Ureter (tissue), 1 donor: Measurements from ENCODE around the gene DPT. TPM values are rescaled to one million over a fixed set of nuclear protein-coding genes. Genes with fewer than 3 reads are reported as not detected.
"Not testable (repeated sequence)": the region's sequence is repeated elsewhere in the genome, so short reads cannot be mapped to it uniquely, and the experiment has no call there.

Source experiments
- DNase-seq: peaks from one replicate; pipeline ENCODE4 v3.0.0-alpha.2; 2020; ENCODE audit warnings: low spot score
- total RNA-seq: library from RNA; stranded (reverse); gene quantifications from one replicate; pipeline ENCODE4 v1.2.4, GENCODE V29; 2023
- donor health status: DM: yes; HTN: yes; CAD: no.

Gene DPT
- 15.9 TPM for total RNA-seq

DNA sequence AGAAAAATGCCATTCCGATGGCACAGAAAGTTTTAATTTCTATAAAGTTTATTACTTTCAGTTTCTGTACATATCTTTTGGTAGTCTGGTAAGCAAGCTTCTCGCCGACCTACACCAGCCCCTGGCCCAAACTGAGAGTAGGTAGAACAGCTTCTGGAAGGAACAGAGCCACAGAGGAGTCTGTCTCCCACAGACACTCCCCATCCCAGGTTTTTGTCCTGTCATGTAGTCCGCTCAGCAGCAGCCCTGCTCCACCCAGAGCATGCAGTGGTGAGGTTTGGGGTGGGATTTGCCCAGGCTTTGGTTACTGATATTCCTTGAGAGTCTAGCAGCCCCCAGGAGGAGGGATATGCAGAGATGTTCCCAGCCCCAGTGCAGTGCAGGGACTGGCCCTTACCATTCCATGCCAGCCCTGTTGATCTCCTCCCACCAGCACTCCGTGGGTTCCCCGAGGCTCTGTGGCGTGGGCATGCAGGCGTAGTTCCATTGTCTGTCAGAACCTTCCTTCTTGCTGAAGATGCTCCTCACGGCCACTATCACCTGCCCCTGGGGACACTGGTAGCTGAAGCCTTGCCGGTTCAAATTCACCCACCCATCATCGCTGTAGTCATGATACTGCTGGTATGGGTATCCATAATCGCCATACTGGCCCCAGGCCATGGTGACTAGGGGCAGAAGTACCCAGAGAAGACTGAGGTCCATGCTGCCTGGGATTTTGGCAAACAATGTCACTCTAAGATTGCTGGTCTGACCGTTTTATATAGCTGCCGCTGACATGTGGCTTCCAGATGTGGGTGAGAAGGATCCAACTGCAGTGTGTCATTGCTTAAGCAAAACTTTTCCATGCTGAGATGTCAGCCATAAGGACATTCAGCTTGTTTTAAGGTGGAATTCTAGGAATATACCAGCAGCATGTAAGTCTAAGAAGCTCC lies at the start of gene DPT:
Gene DPT, minus strand, starts transcription at position 734 of the 932 bp plus-strand sequence. Its CDS starts 32 bp downstream, at position 702.
- DNase-seq: no peak

DNA sequence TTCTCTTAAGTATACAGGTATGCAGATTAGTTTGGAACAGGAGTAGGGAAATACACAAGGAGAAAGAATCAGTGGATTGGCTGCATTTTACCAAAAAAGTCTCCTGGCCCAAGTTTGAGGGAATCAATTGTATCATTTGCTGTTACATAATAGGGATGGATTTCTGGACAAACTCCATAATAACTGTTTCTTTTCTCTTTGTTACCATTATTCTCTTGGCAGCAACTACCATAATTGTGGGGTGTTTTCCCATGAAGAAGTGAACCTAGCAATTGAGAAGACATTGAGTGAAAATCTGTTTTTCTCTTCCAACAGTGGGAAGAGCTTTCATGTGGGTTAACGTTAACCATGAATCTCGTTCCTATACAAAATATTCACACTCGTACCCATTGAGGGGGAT lies 46.4 kb upstream of the DPT start:
- no peak for DNase-seq

GRCh38 chr1:168774241-168774640 lies 45.2 kb upstream of the DPT start:
- no peak for DNase-seq

DNA sequence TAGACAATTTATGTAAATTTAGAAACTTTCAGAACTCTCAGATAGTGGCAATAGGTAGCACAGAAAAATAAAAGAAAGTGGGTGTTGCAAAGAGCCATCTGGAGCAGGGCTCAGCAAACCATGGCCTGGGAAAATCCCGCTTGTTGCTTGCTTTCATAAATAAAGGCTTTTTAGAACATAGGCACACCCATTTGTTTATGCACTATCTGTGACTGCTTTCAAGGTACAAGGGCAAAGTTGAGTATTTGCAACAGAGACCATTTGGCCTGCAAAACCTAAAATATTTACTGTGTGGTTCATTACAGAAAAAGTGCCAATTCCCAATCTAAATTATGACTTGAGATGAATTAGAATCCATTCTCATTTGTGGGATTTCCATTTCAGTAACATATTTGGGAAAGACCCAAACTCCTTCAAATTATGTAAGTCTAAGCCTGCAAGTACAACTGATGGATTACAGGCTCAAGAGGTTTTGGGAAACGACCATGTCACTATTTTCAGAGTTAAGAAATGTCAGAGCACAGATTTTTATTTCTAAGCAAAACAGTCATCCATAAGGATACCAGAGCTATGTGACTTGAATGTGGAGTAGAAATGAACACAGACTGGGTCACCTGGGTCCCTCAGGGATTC lies 43.5 kb upstream of the DPT start:
- DNase-seq: no peak

- no peak for DNase-seq
Observed at GRCh38 chr1:168771104-168771630, 42.2 kb upstream of the DPT start.

GRCh38 chr1:168769893-168770292 lies 40.9 kb upstream of the DPT start:
- DNase-seq: not testable (repeated sequence)

- peak; percentile 49 for DNase-seq
Observed at GRCh38 chr1:168767894-168768584, 39.0 kb upstream of the DPT start.

DNA sequence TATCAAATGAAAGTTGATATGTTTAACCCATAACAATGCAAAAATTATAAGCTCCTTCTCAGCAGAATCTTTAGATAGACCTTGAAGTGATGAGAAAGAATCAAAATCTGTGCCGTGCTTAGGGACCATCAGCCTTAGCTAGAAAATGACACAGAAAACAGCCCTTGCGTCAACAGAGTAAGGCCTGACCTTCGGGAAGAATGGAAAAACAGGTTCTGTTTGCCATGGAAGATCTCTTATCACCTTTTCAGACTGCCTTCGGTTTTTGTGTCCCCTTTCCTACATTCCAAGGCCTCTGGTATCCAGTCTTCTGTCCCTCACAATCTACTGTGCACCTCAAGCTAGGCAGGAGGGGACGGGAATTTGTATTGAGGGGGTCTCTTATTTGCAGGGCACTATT lies 37.6 kb upstream of the DPT start:
- DNase-seq: no peak

DNA sequence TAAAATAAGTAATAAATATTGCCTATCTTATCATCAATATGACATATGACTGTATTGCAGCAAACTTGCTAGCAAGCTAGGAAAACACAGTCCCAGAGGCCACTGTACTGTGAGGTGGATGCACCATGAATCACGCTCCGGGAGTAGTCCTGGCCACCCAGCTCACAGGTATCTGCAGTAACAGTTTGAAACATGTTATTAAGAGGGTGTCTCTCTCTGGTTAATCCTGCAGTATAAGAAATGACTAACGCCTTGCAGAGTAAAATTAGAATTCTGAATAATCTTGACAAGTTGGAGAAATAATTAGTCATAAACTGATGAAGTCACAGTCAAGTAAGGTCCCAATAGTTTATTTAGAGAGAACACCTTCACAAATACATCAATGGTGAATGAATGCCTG lies 34.0 kb upstream of the DPT start:
- no peak for DNase-seq

DNA sequence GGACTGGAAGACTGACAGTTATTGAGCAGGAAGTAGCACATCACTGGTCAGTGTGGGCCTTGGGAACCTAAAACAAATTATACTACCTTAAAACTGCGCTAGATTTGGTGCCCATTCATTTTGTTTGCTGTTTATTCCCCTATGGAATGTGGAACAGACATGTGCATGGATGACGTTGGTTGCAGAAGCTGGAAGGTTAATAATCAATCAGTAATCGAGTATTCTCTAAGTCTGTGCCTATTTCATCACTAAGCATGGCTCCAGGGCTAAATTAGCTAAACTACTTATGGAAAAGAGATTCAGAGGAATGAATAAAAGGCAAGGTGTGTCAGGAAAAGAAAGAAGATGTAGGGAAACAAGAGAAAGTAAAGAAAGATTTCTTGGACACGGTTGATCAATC lies 33.5 kb upstream of the DPT start:
- DNase-seq: no peak

DNA sequence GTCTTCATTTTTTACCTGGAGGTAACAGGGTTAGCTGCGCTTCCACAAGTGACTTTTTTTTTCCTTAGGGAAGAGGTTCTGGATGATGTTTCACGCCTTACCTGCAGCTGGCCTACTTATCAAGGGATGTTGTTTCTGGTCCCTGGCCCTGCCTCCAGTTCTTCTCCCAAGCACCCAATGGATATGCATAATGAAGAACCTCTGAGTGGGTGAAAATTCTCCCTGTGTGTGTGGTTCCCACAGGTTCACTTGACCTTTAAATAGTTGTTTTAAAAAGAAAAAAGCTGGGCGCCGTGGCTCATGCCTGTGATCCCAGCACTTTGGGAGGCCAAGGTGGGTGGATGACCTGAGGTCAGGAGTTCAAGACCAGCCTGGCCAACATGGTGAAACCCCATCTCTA lies 31.8 kb upstream of the DPT start:
- DNase-seq: no peak

DNA sequence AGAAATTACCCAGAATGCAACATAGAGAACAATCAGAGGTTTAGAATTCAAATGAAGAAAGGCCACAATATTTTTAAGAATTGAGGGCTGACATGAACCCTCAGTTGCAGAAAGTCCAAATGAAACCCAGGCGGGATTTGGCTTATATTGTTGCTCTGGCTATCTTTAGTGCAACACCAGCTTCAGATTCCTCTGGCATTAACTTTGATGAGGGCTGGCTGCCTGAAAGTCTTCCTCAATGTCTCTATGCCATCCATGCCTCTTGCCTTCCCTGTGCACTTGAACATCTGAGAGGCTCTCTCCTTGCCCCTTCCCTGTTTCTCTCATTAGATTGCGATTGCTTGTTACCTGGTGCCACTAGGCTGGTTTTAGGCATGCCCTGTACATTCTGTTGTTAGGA lies 31.2 kb upstream of the DPT start:
- no peak for DNase-seq

- no peak for DNase-seq
Observed at GRCh38 chr1:168759077-168759476, 30.1 kb upstream of the DPT start.

GRCh38 chr1:168758503-168758902 lies 29.5 kb upstream of the DPT start:
- no peak for DNase-seq

DNA sequence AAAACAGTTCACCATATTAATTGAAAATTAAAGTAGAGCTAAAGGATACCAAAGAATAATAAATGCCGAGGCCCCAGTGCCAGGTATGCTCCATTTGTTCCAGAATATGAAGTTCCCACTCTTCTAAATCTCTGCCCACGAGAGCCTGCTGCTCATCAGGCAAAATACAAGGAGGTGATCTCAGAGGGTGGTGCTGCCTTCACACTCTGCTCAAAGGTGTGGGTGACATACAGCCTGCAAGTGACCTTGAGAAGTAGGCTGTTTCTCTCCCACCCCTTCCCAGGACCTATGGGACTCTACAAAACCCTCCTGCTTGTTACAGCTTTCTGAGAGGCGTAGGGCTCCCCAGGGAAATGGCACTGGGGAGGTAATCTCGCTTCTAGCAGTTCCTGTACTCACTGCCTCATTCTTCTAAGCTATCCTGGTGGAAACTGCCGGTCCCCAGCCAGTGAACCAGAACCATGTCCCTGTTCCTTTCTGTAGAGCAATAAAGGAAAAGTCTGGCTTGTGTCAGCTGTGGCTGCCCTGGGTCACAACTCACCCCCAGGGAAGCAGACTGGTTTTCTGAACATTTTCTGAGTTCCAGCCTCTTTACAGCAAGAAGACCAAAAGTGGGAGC lies 26.9 kb upstream of the DPT start:
- no peak for DNase-seq

GRCh38 chr1:168752171-168752832 lies 23.3 kb upstream of the DPT start:
- no peak for DNase-seq

DNA sequence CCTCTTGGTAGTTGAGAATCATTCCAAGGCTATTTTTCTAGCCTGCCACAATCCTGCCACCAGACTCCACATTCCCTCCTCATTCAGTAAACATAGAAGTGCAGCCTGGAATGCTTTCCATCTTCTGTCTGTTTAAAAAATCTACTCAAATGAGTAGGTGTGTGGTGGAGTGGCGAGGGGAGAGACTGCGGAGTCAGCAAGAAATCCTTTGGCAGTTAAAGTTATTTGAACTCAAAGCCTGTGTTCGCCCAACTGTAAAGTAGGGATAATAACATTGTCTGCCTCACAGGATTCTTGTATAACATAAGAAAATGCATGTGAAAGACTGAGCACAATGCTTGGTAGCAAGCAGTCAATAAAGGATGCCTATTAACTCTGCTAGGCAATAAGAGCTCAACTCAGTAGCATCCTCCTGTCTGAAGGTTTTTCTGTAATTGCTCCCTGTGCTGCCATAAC lies 22.2 kb upstream of the DPT start:
- DNase-seq: no peak

DNA sequence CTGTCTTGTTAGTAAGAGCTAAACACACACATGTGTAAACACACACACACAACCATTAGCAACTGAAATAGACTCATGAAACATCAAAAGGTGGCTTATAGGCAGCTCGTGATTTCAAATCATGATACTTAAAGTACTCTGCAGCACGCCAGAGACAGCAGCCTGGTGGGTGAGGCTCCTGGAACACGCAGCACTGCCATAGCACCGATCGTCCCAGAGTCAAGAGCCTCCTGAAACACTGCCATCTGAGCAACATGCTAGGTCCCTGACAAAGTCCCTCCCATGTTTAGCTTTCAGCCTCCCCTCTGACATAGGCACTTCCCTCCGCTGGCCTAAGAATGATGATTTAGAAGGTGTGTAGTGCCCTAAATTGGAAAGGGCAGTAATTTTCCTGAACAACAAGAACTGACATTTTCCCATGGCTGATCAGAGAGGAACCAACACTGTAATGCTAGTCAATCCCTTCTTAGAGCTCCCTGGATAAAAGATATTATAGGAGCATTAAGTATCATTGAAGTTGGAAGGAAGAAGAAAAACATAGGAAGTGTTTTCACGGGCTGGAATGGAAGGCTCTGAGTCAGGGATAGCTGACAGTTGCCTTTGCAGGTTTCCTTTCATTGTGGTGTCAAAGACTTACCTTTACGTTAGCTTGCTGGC lies 14.1 kb upstream of the DPT start:
- DNase-seq: no peak

GRCh38 chr1:168742386-168742785 lies 13.4 kb upstream of the DPT start:
- no peak for DNase-seq

GRCh38 chr1:168739908-168740307 lies 10.9 kb upstream of the DPT start:
- DNase-seq: no peak

DNA sequence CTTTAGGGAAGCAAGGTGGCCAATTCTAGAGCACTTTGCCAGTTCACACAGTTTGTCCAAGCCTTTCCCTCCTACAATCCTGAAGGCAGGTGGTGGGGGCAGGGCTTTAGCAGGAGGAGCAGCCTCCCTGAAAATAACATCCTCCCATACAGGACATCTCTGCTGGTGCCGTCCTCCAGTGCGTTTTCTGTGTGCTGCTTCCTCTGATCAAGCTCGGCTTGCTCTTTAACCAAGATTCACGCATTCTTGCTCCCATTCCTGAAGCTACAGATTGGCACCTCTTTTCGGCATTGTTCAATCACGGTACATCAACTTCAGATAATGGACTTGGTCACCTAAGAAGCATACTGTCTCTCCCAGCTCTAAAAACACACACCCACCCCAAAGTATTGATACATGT lies 7.5 kb upstream of the DPT start:
- DNase-seq: no peak
